ENCODE measurements around the gene RLBP1.

Gene RLBP1

DNA sequence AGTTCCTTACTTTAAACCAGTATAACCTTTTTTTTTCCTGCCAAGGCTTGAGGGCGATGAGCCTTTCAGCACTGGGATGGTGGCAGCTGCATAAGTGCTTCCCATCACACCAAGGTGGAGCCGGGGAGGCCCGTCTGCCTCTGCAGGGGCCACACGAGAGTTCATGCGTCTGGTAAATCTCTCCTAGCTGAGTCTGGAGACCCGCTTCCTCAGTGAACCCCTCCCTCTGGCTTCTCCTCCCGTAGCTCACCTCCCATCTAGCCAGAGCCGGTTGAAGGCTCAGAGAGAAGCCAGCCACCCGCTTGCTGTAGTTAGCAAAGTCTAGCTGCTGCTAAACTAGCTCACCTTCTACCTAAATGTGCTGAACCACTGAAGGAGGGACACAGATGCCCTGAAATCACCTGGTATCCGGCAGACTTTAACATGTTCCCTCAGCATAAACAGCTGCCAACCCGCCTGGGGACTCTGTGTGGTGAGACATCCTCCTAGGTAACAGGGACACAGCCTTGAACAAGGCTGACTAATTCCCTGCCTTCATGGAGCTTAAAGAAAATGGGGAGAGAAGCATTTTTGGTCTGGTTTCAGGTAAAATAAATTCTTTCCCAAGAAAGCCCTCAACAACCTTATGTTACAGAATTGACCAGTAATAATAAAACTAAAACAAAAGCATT lies 42.9 kb downstream of the RLBP1 start:
- DNase-seq (ENCODE audit: low read depth in 2 of 2), result no peak

DNA sequence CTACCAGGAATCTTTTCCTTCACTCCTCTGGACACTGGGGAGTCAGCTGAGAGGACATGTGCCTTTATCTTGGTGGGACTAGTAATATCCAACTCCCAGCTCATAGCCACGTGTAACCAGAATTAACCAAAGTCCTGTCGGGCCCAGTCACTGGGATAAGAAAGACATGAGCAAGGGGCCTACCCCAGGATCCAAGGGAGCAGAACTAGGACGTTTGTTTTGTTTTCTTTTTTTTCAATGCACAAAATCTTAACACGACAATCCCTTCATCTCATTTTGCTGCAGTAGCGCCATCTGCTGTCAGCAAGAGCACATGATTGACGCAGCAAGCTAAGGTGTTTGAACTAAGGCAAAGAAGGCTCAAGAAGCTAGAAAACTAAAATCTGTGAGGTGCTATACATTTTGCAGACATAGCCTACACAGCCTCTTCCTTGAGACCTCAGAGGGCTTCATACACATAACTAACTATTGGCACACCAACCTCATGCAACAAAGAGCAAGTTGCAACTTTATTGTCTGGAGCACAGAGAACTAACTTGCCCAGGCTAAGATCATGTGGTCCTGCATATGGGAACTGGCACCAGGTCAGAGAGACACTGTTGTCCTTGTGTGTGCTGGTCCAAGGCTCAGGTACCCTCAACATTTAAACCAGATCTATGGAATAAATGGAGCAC lies 43.6 kb downstream of the RLBP1 start:
- peak; percentile 46 to 47 for DNase-seq (ENCODE audit: low read depth in 2 of 2)

DNA sequence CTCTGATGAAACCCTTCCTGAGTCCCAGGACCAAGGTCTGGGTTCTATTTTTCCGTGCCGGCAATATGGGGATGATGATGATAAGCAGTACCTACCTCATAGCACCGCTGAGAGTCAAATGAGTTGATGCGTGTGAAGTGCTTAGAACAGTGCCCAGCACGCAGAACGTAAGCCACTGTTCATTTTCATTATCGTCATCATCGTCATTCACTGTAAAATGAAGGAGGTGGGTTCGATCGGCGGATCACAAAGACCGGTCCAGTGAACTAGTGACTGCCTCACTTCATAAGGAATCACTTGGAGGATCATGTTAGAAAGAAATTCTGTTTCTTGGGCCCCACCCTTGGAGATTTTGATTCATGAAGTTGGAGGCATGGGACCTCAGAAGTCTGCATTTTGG lies 44.3 kb downstream of the RLBP1 start:
- no peak for DNase-seq (ENCODE audit: low read depth in 2 of 2)

DNA sequence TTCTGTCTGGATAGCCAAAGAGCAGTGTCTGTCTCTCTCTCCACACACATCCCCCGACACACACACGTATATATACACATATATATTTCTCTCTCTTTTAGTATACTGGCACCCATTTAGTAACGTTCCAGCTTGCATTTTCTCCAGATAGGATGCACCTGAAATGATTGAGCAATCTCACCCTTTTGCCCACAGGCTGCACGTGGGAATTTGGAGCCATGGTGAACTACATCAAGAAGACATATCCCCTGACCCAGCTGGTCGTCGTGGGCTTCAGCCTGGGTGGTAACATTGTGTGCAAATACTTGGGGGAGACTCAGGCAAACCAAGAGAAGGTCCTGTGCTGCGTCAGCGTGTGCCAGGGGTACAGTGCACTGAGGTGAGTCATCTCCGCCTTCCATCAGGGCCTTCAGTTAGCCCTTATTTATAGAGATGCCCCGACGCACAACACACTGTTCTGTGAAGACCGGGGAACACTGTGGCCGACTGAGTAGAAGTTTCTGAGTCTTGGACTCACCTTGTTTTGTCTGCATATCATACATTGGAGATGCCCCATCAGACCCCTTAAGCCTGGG lies 45.7 kb downstream of the RLBP1 start:
- DNase-seq (ENCODE audit: low read depth in 2 of 2), result no peak

DNA sequence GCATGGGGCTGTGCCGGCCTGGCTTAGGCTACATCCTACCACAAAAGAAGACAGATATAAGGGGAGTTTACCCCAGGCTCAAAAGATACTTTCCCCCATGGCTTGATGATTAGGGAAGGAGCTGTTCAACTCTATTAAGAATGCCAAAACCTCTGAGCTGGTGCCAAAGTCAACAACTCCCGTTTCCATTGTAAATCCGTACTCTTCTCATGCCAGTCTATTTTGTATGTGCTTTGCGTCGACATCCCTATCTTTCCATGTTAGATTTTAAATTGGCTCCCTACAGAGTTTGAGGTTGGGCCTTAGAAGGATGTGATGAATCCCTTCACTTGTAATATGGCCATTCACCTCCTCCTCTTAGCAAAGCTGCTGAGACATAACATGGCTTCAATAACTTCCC lies 46.9 kb downstream of the RLBP1 start:
- DNase-seq (ENCODE audit: low read depth in 2 of 2), result no peak

DNA sequence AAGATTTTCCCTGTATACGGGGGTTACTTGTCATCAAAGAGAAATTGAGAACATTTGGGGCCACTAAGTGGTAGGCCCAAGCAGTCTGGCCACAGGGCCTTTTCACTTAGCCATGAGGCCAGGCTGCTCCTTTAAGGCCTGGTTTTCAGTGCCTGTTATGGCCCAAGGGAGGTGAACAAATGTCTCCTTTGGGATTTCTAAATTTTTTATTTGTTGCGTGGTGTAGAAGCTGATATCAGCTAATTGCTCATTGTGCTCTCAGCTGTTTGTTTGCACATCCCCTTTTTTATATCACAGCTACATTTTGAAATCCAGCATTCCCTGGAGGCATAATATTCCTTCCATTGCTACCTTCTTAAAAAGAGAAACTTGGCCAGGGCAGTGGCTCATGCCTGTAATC lies 48.5 kb downstream of the RLBP1 start:
- DNase-seq (ENCODE audit: low read depth in 2 of 2), result no peak

DNA sequence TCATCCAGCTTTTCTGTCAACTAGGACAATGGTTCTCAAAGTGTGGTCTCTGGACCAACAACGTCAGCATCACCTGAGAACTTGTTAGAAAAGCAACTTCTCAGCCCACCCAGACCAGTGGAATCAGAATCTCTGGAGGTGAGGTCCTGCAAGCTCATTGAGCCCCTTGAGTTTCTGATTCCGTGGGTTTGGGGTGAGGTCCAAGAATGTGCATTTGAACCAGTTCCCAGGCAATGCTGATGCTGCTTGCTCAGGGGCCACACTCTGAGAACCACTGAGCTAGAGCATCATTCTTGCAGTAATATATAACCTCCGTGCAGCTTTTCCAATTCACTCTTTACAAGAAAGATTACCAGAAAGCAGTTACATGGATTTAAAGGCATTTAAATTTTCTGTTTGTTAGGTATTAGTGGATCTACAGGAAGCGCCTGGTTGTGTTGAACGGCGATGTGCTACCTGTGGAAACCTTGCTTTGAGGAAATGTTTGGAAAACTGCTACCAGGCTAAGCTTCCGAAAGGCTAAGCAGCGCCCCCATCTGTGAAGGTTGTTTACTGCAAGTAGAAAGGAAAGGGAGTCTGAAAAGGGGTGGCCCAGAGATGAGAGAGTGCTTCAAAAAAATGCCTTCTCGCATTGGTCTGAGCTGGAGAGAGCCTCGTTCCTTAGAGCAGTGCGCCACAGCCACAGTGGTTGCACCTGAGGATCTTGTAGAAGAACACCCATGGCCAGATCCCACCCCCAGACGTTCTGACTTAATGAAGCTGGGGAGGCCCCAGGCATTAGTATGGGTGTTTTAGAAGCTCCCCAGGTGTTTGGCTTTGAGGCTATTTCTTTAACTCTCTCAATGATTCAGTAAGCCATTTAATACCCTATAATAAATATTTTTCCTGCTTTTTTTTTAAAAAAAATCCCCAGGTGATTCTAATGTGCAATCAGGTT lies 50.0 kb downstream of the RLBP1 start:
- DNase-seq (ENCODE audit: low read depth in 2 of 2), result peak in 1 of 2 donors; percentile 5

DNA sequence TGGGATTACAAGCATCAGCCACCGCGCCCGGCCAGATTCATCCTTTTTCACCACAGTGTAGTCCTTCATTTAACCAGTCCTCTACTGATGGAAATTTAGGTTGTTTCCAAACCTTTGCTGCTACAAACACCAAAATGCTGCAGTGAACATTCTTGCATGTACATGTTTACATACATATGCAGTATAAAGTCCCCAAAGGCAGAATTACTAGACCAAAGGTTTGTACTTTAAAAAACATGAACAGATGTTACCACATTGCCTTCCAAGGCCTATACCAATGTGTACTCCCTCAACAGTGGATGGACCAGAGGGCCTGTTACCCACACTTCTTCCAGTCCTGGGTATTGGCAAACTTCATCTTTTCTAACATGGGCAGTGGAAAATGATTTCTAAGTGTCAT lies 51.0 kb downstream of the RLBP1 start:
- DNase-seq (ENCODE audit: low read depth in 2 of 2), result no peak

DNA sequence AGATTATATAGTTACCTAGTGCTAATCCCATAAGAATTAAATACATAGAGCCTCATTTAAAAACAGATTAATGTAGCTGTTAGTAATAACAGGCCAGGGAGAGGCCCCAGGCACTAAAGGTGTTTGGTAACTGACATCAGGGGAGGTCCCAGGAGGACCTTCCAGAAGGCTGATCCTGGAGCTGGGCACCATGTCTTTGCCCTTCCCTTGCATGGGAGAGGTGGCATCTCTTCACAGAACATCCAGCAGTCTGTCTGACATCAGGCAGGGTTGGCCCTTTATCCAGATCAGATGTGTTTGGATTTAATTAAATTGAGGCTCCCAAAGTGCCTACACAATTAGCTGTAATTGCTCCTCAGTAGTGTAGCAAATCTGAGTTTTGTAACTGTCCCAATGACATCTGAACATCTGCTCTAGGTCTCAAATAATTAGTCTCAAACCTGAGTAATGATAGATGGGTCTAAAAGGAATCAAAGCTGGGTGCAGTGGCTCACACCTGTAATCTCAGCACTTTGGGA lies 53.0 kb downstream of the RLBP1 start:
- no peak for DNase-seq (ENCODE audit: low read depth in 2 of 2)

DNA sequence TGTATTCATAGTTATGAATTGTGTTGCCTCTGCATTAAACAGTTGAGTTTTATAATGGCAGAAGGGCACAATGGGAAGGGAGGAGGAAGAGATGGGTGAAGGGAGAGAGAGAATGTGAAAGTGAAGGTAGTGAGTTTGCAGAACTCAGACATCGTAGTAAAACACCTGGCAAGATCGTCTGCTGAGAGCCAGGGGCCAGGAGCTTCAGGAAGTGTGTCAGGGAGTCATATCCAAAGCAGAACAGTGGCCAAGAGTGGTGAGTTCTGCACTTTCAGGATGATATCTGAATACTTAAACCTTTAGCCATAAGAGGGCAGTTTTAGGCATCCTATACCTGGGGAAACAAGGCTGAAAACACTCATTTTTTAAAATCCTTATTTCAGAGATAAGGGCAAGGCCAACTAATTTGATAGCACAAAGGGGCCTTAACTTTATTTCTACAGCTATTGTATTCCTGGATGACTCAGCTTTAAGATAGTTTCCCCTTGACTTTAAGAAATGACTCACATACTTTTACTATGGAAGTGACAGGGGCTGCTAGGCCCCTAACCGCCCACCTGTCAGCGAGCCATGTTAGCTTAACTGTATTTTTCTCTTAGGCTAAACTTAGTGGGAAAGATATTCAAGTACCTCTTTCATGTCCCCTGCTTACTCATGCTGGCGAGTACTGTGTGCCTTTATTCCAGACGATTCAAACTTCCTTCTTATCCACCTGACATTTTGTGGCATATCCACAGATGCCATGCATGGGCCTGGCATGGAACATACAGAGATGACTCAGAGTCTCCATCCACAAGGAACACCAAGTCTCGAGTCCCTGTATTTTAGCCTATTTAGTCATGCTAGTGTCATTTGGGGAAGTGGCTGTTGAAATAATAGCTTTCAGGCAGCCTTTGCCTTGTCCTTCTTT lies 53.9 kb downstream of the RLBP1 start:
- DNase-seq (ENCODE audit: low read depth in 2 of 2), result peak; percentile 21 to 60

DNA sequence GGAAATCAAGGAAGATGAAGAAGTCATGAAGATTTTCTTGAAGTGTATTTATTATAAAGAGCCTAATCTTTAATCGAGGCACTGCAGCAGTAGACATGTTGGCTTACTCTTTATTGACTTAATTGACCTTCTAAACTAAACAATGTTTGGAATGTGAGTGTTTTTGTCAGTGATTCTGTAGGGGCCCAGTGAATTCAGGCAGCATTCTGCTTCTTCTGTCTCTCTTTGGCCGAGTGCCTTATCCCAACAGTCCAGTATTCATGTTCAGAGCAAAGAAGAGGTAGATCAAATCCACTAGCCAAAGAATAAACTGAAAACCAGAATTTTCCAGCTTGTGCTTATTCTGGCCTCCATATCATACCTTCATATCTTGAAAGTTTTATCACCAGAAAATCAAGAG lies 55.7 kb downstream of the RLBP1 start:
- no peak for DNase-seq (ENCODE audit: low read depth in 2 of 2)

DNA sequence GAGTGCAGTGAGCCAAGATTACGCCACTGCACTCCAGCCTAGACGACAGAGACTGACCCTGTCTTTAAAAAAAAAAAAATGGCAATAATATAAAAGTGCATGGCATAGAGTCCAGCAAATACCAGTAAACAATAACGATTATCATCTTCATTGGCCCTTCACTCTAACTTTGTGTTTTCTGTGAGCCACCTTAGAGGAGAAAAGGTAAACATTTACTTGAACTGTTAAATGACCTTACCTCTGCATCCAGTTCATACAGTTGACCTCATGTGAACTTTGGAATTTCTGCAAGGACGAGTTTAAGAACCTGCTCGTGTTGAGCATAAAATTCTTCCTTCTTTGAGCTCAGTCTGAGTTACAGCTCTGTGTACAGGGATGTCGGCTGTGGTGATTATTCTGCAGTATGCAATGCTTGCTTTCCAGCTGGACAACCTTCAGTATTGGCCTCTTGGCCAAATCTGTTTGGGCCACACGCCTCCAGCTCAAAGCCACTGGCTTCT lies 56.6 kb downstream of the RLBP1 start:
- DNase-seq (ENCODE audit: low read depth in 2 of 2), result no peak

DNA sequence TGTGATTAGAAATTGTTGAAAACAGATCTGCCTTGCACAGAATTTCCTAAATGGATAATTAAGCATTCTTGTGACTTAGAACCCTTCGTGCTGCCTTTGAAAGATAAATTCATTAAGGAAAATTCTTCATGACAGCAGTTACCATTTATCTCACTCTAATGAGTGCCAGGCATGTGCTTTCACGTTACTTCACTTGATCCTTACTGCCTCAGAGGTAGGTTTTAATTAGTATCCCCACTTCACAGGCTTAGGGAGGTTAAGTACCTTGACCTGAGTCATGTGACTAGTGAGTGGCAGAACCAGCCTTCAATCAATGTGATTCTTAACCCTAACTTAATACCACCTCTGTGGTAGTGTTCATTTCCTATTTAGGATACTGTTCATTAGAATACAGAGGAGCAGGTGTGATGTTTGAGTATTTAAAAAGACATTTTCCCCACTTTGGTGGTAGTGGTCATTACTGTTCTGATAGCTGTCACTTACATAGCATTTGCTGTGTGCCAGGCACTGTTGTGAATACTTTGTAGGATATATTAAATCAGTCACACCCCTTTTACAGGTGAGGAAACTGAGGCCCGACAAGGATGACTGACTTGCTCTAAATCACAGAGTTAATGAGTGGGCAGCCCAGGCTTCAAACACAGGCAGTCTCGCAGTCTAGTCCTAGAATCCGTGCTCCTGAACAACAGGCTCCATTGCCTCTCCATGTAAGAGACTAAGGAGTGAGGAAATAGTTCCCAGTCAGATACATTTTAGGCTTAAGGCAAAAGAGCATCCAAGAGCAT lies 57.9 kb downstream of the RLBP1 start:
- no peak for DNase-seq (ENCODE audit: low read depth in 2 of 2)

DNA sequence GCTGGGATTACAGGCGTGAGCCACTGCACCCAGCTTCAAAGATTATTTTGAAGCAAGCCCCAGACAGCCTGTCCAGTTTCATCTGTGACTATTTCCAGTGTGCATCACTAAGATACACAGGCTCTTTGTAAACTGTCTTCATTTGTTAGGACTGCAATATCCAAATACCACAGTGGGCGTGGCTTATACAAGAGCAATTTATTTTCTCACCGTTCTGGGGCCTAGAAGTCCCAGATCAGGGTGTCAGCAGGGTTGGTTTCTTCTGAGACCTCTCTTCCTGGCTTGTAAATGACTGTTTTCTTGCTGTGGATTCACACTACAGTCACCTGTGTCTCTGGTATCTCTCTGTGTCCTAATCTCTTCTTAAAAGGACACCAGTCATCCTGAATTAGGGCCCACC lies 59.7 kb downstream of the RLBP1 start:
- DNase-seq (ENCODE audit: low read depth in 2 of 2), result no peak

Data from stimulated activated CD4-positive, alpha-beta T cell treated with anti-CD3 and anti-CD28 coated beads, Interleukin-1b, Interleukin-23, amount 100 ng/mL, for 4 hours (primary cell).